Measurements from ENCODE around the gene SPAG9. TPM values are rescaled to one million over a fixed set of nuclear protein-coding genes. Genes with fewer than 3 reads are reported as not detected.

SPAG9 gene
- polyA plus RNA-seq, 1 donor from 2014 or later: 201 TPM

- Histone ChIP-seq H3K27ac (ENCODE audit: low read length) (peak overlapping the region; percentile 96), H3K4me2 (ENCODE audit: low read length) (peak overlapping the region; percentile 98), H3K9me2 (ENCODE audit: insufficient read depth, low read length) (no peaks in the 10 kb centered on the region), H2AFZ (ENCODE audit: low read depth, low read length) (peak overlapping the region; percentile 51), H3K4me3 (ENCODE audit: low read length) (peak overlapping the region; percentile 66), H3K36me3 (ENCODE audit: insufficient read depth, low read length) (no peaks in the 10 kb centered on the region), H4K20me1 (ENCODE audit: insufficient read depth) (peaks cover 6% of the 10 kb centered on the region), H3K9me3 (ENCODE audit: low read length) (no peaks in the 10 kb centered on the region), H3K27me3 (ENCODE audit: insufficient read depth, low read depth, low read length) (no peaks in the 10 kb centered on the region), H3K79me2 (replicated peaks; ENCODE audit: insufficient read depth, low read length) (peaks cover 46% of the 10 kb centered on the region), H3K9ac (ENCODE audit: low read length) (peak overlapping the region; percentile 90), H3F3A (ENCODE audit: insufficient read depth, low read length, poor library complexity, severe bottlenecking) (peaks cover 14% of the 10 kb centered on the region)
- TF ChIP-seq EZH2 (IDR thresholded peaks at IDR 0.05; ENCODE audit: borderline replicate concordance, insufficient read depth, low read length, poor library complexity, severe bottlenecking) (no peak), POLR2AphosphoS5 (IDR thresholded peaks at IDR 0.05) (peak; percentile 98), SMC3 (conservative IDR thresholded peaks at IDR 0.05; ENCODE audit: poor library complexity) (peak; percentile 49), TAF1 (IDR thresholded peaks at IDR 0.05; ENCODE audit: low read depth) (peak; percentile 89), CTCF (IDR thresholded peaks at IDR 0.05; ENCODE audit: poor library complexity, severe bottlenecking) (peak; percentile 47), REST (IDR thresholded peaks at IDR 0.05; ENCODE audit: borderline replicate concordance) (peak; percentile 58), EP300 (conservative IDR thresholded peaks at IDR 0.05; ENCODE audit: poor library complexity, severe bottlenecking) (peak; percentile 85), RAD21 (conservative IDR thresholded peaks at IDR 0.05) (no peak), MXI1 (conservative IDR thresholded peaks at IDR 0.05; ENCODE audit: poor library complexity, severe bottlenecking) (peak; percentile 87)
Observed at GRCh38 chr17:51046514-51047384, 73.9 kb downstream of the SPAG9 start.

- Histone ChIP-seq H3K27ac (ENCODE audit: low read length) (peak overlapping the region; percentile 96), H2AFZ (ENCODE audit: low read depth, low read length) (peak overlapping the region; percentile 51), H3K27me3 (ENCODE audit: insufficient read depth, low read depth, low read length) (no peaks in the 10 kb centered on the region), H3F3A (ENCODE audit: insufficient read depth, low read length, poor library complexity, severe bottlenecking) (peaks cover 14% of the 10 kb centered on the region), H4K20me1 (ENCODE audit: insufficient read depth) (peaks cover 6% of the 10 kb centered on the region), H3K9me3 (ENCODE audit: low read length) (no peaks in the 10 kb centered on the region), H3K9ac (ENCODE audit: low read length) (peak overlapping the region; percentile 90), H3K79me2 (replicated peaks; ENCODE audit: insufficient read depth, low read length) (peaks cover 53% of the 10 kb centered on the region), H3K36me3 (ENCODE audit: insufficient read depth, low read length) (no peaks in the 10 kb centered on the region), H3K4me2 (ENCODE audit: low read length) (peak overlapping the region; percentile 88), H3K9me2 (ENCODE audit: insufficient read depth, low read length) (no peaks in the 10 kb centered on the region), H3K4me3 (ENCODE audit: low read length) (peak overlapping the region; percentile 66)
- TF ChIP-seq EZH2 (IDR thresholded peaks at IDR 0.05; ENCODE audit: borderline replicate concordance, insufficient read depth, low read length, poor library complexity, severe bottlenecking) (no peak), REST (IDR thresholded peaks at IDR 0.05; ENCODE audit: borderline replicate concordance) (peak; percentile 52)
Observed at GRCh38 chr17:51046046-51046445, 74.6 kb downstream of the SPAG9 start.

All from neural cell (in vitro differentiated cells).